H1 (cell line): ENCODE measurements around the gene LTBP1. TPM values are rescaled to one million over a fixed set of nuclear protein-coding genes. Genes with fewer than 3 reads are reported as not detected.

Source experiments
- CTCF ChIA-PET: fragments of 300-600 bp; sonication (Branson Sonifier 250); formaldehyde crosslinking; loops from one replicate; lab custom pipeline; 2021; ENCODE audit not compliant: partially characterized antibody; lab: Charles Lee
- POLR2A ChIA-PET: fragments of 300-600 bp; sonication (Branson Sonifier 250); formaldehyde crosslinking; loops from one replicate; lab custom pipeline; 2021; ENCODE audit warnings: inconsistent platforms; ENCODE audit not compliant: partially characterized antibody; lab: Charles Lee
- DNase-seq, 2 experiments: peaks; one replicate each; pipeline versions ENCODE4 v3.0.0 to v3.0.0-alpha.2; 2010 to 2022; ENCODE audit warnings: low spot score in 2 of 2, low read depth in 1 of 2, mixed read lengths in 1 of 2
- FAIRE-seq: peaks from 2 replicates; lab custom pipeline; 2011; peaks lifted over from hg19 to GRCh38; lab: Jason Lieb, UNC
- H2AFZ ChIP-seq: 2 replicates; pipeline ENCODE4 v1.8.1; 2012; ENCODE audit warnings: low read length, inconsistent platforms
- H2AK5ac ChIP-seq: 2 replicates; pipeline ENCODE4 v1.6.1; 2013; ENCODE audit warnings: low read depth, low read length
- H2BK120ac ChIP-seq: replicated peaks from 2 replicates; pipeline ENCODE3; 2013; ENCODE audit warnings: low read depth, low read length, inconsistent platforms
- H2BK12ac ChIP-seq: 2 replicates; pipeline ENCODE4 v1.6.1; 2013; ENCODE audit warnings: low read depth, low read length
- H2BK15ac ChIP-seq: 2 replicates; pipeline ENCODE4 v1.6.1; 2013; ENCODE audit warnings: low read length
- H2BK20ac ChIP-seq: 2 replicates; pipeline ENCODE4 v1.6.1; 2013; ENCODE audit warnings: low read length
- H2BK5ac ChIP-seq: 2 replicates; pipeline ENCODE4 v1.6.1; 2013; ENCODE audit warnings: low read depth, low read length
- H3K14ac ChIP-seq: 2 replicates; pipeline ENCODE4 v1.6.1; 2013; ENCODE audit warnings: inconsistent platforms; ENCODE audit not compliant: insufficient read length
- H3K18ac ChIP-seq: 2 replicates; pipeline ENCODE4 v1.6.1; 2013; ENCODE audit warnings: low read length; ENCODE audit errors: extremely low read depth
- H3K23ac ChIP-seq: 2 replicates; pipeline ENCODE4 v1.6.1; 2013; ENCODE audit warnings: inconsistent platforms; ENCODE audit not compliant: insufficient read length
- H3K23me2 ChIP-seq: 2 replicates; pipeline ENCODE4 v1.6.1; 2013; ENCODE audit warnings: low read depth, low read length
- H3K27ac ChIP-seq: 2 replicates; pipeline ENCODE4 v1.6.1; 2011; ENCODE audit warnings: low read depth, low read length, inconsistent platforms
- H3K27me3 ChIP-seq, 4 experiments: replicated peaks in 1 of 4; 1 replicate in 1 of 4; 2 replicates in 3 of 4; pipeline versions ENCODE4 v1.6.1 to v1.8.1; 2011 to 2013; ENCODE audit warnings: low read length in 3 of 4, mild to moderate bottlenecking in 3 of 4, inconsistent platforms in 2 of 4, mixed read lengths in 2 of 4, moderate library complexity in 1 of 4; ENCODE audit not compliant: control insufficient read depth in 3 of 4, insufficient read depth in 3 of 4; ENCODE audit errors: extremely low read depth in 1 of 4
- H3K36me3 ChIP-seq, 4 experiments: 2 replicates each; pipeline versions ENCODE4 v1.6.1 to v1.8.1; 2011 to 2013; ENCODE audit warnings: mild to moderate bottlenecking in 4 of 4, low read length in 3 of 4, moderate library complexity in 2 of 4, control low read depth in 1 of 4, inconsistent platforms in 1 of 4; ENCODE audit not compliant: insufficient read depth in 4 of 4, control insufficient read depth in 2 of 4
- H3K4ac ChIP-seq: replicated peaks from 2 replicates; pipeline ENCODE3; 2013; ENCODE audit warnings: low read length, low read depth, mixed read lengths, inconsistent platforms; ENCODE audit not compliant: insufficient read length
- H3K4me1 ChIP-seq, 4 experiments: replicated peaks in 1 of 4; 1 replicate in 1 of 4; 2 replicates in 3 of 4; pipeline versions ENCODE4 v1.6.1 to v1.8.1; 2011 to 2013; ENCODE audit warnings: low read length in 3 of 4, inconsistent platforms in 2 of 4, mixed read lengths in 1 of 4; ENCODE audit not compliant: insufficient read depth in 4 of 4, control insufficient read depth in 3 of 4
- H3K4me2 ChIP-seq, 2 experiments: 2 replicates each; pipeline versions ENCODE4 v1.6.1 to v1.8.1; 2011 to 2013; ENCODE audit warnings: low read depth in 2 of 2, low read length in 2 of 2, control low read depth in 1 of 2, inconsistent platforms in 1 of 2, mild to moderate bottlenecking in 1 of 2; ENCODE audit not compliant: insufficient read depth in 1 of 2
- H3K4me3 ChIP-seq, 4 experiments: fragments of 200-600, 300-600 bp in 1 of 4; sonication (generic), shearing (Covaris generic), sonication (Bioruptor Twin) in 1 of 4; 2 replicates each; pipeline versions ENCODE4 v1.5.1 to v1.8.1; 2011 to 2016; ENCODE audit warnings: low read length in 4 of 4, low read depth in 3 of 4, control low read depth in 2 of 4, inconsistent platforms in 2 of 4, mild to moderate bottlenecking in 2 of 4, mixed read lengths in 1 of 4, moderate library complexity in 1 of 4; ENCODE audit not compliant: insufficient read depth in 2 of 4; ENCODE audit errors: extremely low read depth in 1 of 4
- H3K56ac ChIP-seq: replicated peaks from 2 replicates; pipeline ENCODE3; 2013; ENCODE audit warnings: low read depth, mild to moderate bottlenecking, mixed read lengths, low read length, inconsistent platforms; ENCODE audit not compliant: insufficient read length
- H3K79me1 ChIP-seq: 2 replicates; pipeline ENCODE4 v1.6.1; 2013; ENCODE audit warnings: low read depth, low read length, control low read depth
- H3K79me2 ChIP-seq, 2 experiments: 2 replicates each; pipeline versions ENCODE4 v1.6.1 to v1.8.1; 2012 to 2013; ENCODE audit warnings: low read length in 2 of 2, mild to moderate bottlenecking in 2 of 2, inconsistent platforms in 1 of 2; ENCODE audit not compliant: insufficient read depth in 2 of 2, control insufficient read depth in 1 of 2
- H3K9ac ChIP-seq, 4 experiments: replicated peaks in 1 of 4; 1 replicate in 1 of 4; 2 replicates in 3 of 4; pipeline versions ENCODE4 v1.6.1 to v1.8.1; 2011 to 2013; ENCODE audit warnings: low read depth in 3 of 4, low read length in 3 of 4, control low read depth in 2 of 4, mild to moderate bottlenecking in 2 of 4, moderate library complexity in 2 of 4, inconsistent platforms in 1 of 4; ENCODE audit errors: extremely low read depth in 1 of 4
- H3K9me3 ChIP-seq, 2 experiments: 2 replicates each; pipeline versions ENCODE4 v1.6.1 to v1.8.1; 2012 to 2013; ENCODE audit warnings: mild to moderate bottlenecking in 2 of 2, moderate library complexity in 2 of 2, control low read depth in 1 of 2, inconsistent platforms in 1 of 2, low read depth in 1 of 2, low read length in 1 of 2, mixed read lengths in 1 of 2; ENCODE audit not compliant: insufficient read depth in 2 of 2
- H4K20me1 ChIP-seq, 2 experiments: replicated peaks in 1 of 2; 2 replicates each; pipeline versions ENCODE3 to v1.8.1; 2011 to 2013; ENCODE audit warnings: inconsistent platforms in 2 of 2, low read length in 2 of 2, mild to moderate bottlenecking in 1 of 2; ENCODE audit not compliant: insufficient read depth in 2 of 2, control insufficient read depth in 1 of 2
- H4K5ac ChIP-seq: 2 replicates; pipeline ENCODE4 v1.6.1; 2013; ENCODE audit warnings: low read length, low read depth, mixed read lengths, inconsistent platforms; ENCODE audit not compliant: insufficient read length
- H4K8ac ChIP-seq: 2 replicates; pipeline ENCODE4 v1.8.0; 2013; ENCODE audit warnings: mild to moderate bottlenecking, moderate library complexity, low read length, inconsistent platforms; ENCODE audit not compliant: insufficient read depth; ENCODE audit errors: extremely low read depth
- H4K91ac ChIP-seq: replicated peaks from 2 replicates; pipeline ENCODE3; 2013; ENCODE audit warnings: low read length, mixed read lengths, inconsistent platforms; ENCODE audit not compliant: insufficient read length
- BCL11A ChIP-seq, 2 experiments: IDR thresholded peaks; one replicate each; pipeline ENCODE4 v1.6.1; 2011; ENCODE audit warnings: low read depth in 2 of 2, low read length in 2 of 2, mild to moderate bottlenecking in 2 of 2
- CBX8 ChIP-seq: fragments of 300-800, 300-1000 bp; sonication (generic); IDR thresholded peaks from 2 replicates; pipeline ENCODE4 v1.7.1; 2016; ENCODE audit warnings: low read depth, low read length, borderline replicate concordance
- CHD2 ChIP-seq: IDR thresholded peaks from 2 replicates; pipeline ENCODE4 v1.6.1; 2012; ENCODE audit warnings: low read length, improper control_type of control experiment
- EP300 ChIP-seq, 2 experiments: IDR thresholded peaks; 1 replicate in 1 of 2; 2 replicates in 1 of 2; pipeline ENCODE4 v1.6.1; 2011 to 2012; ENCODE audit warnings: low read depth in 2 of 2, low read length in 2 of 2, mild to moderate bottlenecking in 2 of 2, borderline replicate concordance in 1 of 2, inconsistent platforms in 1 of 2, moderate library complexity in 1 of 2
- EZH2 ChIP-seq: fragments of 200-600 bp; sonication (generic); IDR thresholded peaks from 2 replicates; pipeline ENCODE4 v1.7.1; 2012; ENCODE audit warnings: low read depth, mild to moderate bottlenecking, moderate library complexity, low read length, inconsistent platforms; ENCODE audit not compliant: severe bottlenecking
- HDAC2 ChIP-seq, 2 experiments: fragments of 300-600 bp in 1 of 2; sonication (generic) in 1 of 2; IDR thresholded peaks; 2 replicates each; pipeline ENCODE4 v1.6.1; 2011 to 2012; ENCODE audit warnings: low read depth in 2 of 2, low read length in 2 of 2, mild to moderate bottlenecking in 2 of 2, moderate library complexity in 2 of 2, borderline replicate concordance in 1 of 2, inconsistent platforms in 1 of 2
- HDAC6 ChIP-seq: IDR thresholded peaks from one replicate; pipeline ENCODE4 v1.7.1; 2012; ENCODE audit warnings: low read depth, mild to moderate bottlenecking, inconsistent platforms, low read length, moderate library complexity
- KDM5A ChIP-seq: fragments of 200-600 bp; IDR thresholded peaks from 2 replicates; pipeline ENCODE4 v1.7.1; 2012; ENCODE audit warnings: mild to moderate bottlenecking, low read length, inconsistent platforms, mixed read lengths
- POLR2A ChIP-seq, 2 experiments: IDR thresholded peaks; 1 replicate in 1 of 2; 2 replicates in 1 of 2; pipeline ENCODE4 v1.6.1; 2011; ENCODE audit warnings: low read depth in 2 of 2, low read length in 2 of 2, mild to moderate bottlenecking in 2 of 2; ENCODE audit errors: control extremely low read depth in 1 of 2
- RFX5 ChIP-seq: IDR thresholded peaks from 2 replicates; pipeline ENCODE4 v1.6.1; 2011; ENCODE audit warnings: low read depth, low read length, improper control_type of control experiment, borderline replicate concordance
- SIN3A ChIP-seq, 2 experiments: IDR thresholded peaks in 1 of 2; conservative IDR thresholded peaks in 1 of 2; 2 replicates each; pipeline ENCODE4 v1.6.1; 2011 to 2012; ENCODE audit warnings: low read length in 2 of 2, improper control_type of control experiment in 1 of 2, low read depth in 1 of 2, mild to moderate bottlenecking in 1 of 2
- SIX5 ChIP-seq: IDR thresholded peaks from 2 replicates; pipeline ENCODE4 v1.6.1; 2011; ENCODE audit warnings: mild to moderate bottlenecking, low read depth, low read length
- SUZ12 ChIP-seq: fragments of 200-600 bp; sonication (generic); IDR thresholded peaks from 2 replicates; pipeline ENCODE4 v1.6.1; 2012; ENCODE audit warnings: mild to moderate bottlenecking, inconsistent platforms, low read length, moderate library complexity, mixed read lengths
- TCF12 ChIP-seq: IDR thresholded peaks from 2 replicates; pipeline ENCODE4 v1.6.1; 2011; ENCODE audit warnings: low read depth, mild to moderate bottlenecking, low read length
- WGBS, 2 experiments: shearing (Covaris generic) in 1 of 2; methylation state at CpG; one replicate each; pipeline versions ENCODE4 v1.1.6 to v1.1.7; 2013 to 2015; ENCODE audit warnings: low lambda C conversion rate in 2 of 2, mixed read lengths in 2 of 2, inconsistent platforms in 1 of 2, low coverage in 1 of 2, missing lambda C conversion rate in 1 of 2; ENCODE audit not compliant: insufficient replicate concordance in 2 of 2, insufficient coverage in 1 of 2, insufficient read length in 1 of 2; ENCODE audit errors: extremely low coverage in 1 of 2, missing lambda C conversion rate in 1 of 2; 5-methylcytosine and 5-hydroxymethylcytosine counted together
- polyA plus RNA-seq, 7 experiments: library from polyadenylated mRNA; depleted of rRNA in 3 of 7; stranded (reverse) in 5 of 7; unstranded in 2 of 7; fragments of >200 nt in 5 of 7; fragments of 200-250 nt in 2 of 7; gene quantifications; 1 replicate in 5 of 7; 2 replicates in 1 of 7; 4 replicates in 1 of 7; pipeline versions ENCODE4 v1.2.1 to v1.2.3, GENCODE V29; 2011 to 2013; ENCODE audit warnings: missing spikeins in 2 of 7, mixed read lengths in 2 of 7
- total RNA-seq: library from RNA; stranded (reverse); fragmentation: NEBNext Ultra II Directional; extraction: Animal tissue kit (Norgen Biotek cat#: 25700); gene quantifications from 2 replicates; pipeline ENCODE4 v1.2.1, GENCODE V29; 2021

LTBP1 gene
- total and polyA plus RNA-seq, 2 of the 8 experiments (the other 6 are each of a cell fraction or from before 2014, with no cell fraction given): 15.4 to 24.7 TPM

DNA sequence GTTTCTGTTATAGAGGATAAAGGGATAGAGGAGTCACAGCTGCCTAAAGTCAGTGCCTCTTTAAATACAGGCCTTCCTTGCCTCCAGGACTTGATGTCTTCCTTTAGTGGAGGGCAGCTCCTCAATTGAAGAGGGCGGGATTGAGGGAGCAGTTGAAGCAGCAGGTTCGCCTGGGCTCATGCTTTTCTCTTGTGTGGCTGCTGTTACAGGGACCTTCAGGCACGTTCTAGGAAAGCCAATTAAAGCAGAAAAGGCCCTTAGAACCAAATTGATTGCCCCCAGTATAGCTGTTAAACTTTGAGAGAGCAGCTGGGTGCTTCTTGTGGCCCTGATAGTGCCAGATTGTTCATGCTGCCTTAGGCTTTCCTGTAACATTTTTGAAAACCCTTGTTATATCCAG is 42.0 kb upstream of the LTBP1 start:
- DNase-seq: no peak

More for the DNA sequence above, 42.0 kb upstream of the LTBP1 start:
- TF ChIP-seq CBX8: no peak
- TF ChIP-seq SUZ12: no peak
- TF ChIP-seq SIN3A (conservative IDR thresholded peaks at IDR 0.05 in 1 of 2, IDR thresholded peaks at IDR 0.05 in 1 of 2; ENCODE audit: low read depth in 1 of 2, low read length in 2 of 2): no peak
- TF ChIP-seq BCL11A (IDR thresholded peaks at IDR 0.05; ENCODE audit: low read depth in 2 of 2, low read length in 2 of 2): no peak
- no peak for TF ChIP-seq EZH2
- no peak for TF ChIP-seq HDAC6
- no peak for TF ChIP-seq EP300 (IDR thresholded peaks at IDR 0.05; ENCODE audit: borderline replicate concordance in 1 of 2, low read depth in 2 of 2, low read length in 2 of 2)
- TF ChIP-seq HDAC2 (IDR thresholded peaks at IDR 0.05; ENCODE audit: borderline replicate concordance in 1 of 2, low read depth in 2 of 2, low read length in 2 of 2): no peak
- no peak for TF ChIP-seq SIX5
- TF ChIP-seq TCF12: no peak
- no peak for TF ChIP-seq CHD2
- no peak for TF ChIP-seq POLR2A (IDR thresholded peaks at IDR 0.05; ENCODE audit: control extremely low read depth in 1 of 2, low read depth in 2 of 2, low read length in 2 of 2)
- no peak for TF ChIP-seq KDM5A
- no peak for TF ChIP-seq RFX5
- TF ChIP-seq, all 59 proteins: peak for 0
- Histone ChIP-seq H2BK12ac (no peak overlapping the region), H4K91ac (no peak overlapping the region), H3K18ac (no peak overlapping the region), H3K56ac (no peak overlapping the region), H4K20me1 (no peaks in the 10 kb centered on the region), H2AK5ac (no peak overlapping the region), H3K36me3 (no peaks in the 10 kb centered on the region), H3K9ac (no peak overlapping the region), H4K8ac (no peak overlapping the region), H3K27me3 (no peaks in the 10 kb centered on the region), H3K4me1 (no peaks in the 10 kb centered on the region), H3K23ac (no peak overlapping the region), H3K4ac (no peak overlapping the region), H3K79me2 (no peaks in the 10 kb centered on the region), H3K4me2 (no peak overlapping the region), H2BK5ac (no peak overlapping the region), H2BK15ac (no peak overlapping the region), H3K4me3 (no peak overlapping the region), H2BK120ac (no peak overlapping the region), H3K27ac (no peak overlapping the region), H3K9me3 (no peaks in the 10 kb centered on the region; a peak in 1 of 4 replicates), H2AFZ (no peak overlapping the region), H3K14ac (no peak overlapping the region), H3K79me1 (no peaks in the 10 kb centered on the region), H3K23me2 (no peaks in the 10 kb centered on the region; the same call in 1 of the 2 replicates), H4K5ac (no peak overlapping the region), H2BK20ac (no peak overlapping the region)
- 76% methylated on average over 3 of the region's 3 CpGs; no CpG with 5 or more reads in 1 of the 2 experiments for WGBS, 2 experiments
- ChIA-PET CTCF (no interaction called here), POLR2A (interaction anchor here (0.8 kb wide), 1 partner anchor 88 kb away, joined by 3 read pairs; no protein-coding TSS in a partner anchor)
- no peak for FAIRE-seq
